ENCODE results near the gene MYL10. TPM values are rescaled to one million over a fixed set of nuclear protein-coding genes. Genes with fewer than 3 reads are reported as not detected.

Gene MYL10
- total and polyA plus RNA-seq, 2 of the 13 experiments (the other 11 are each of a cell fraction or from before 2014, with no cell fraction given) = not detected

- TF ChIP-seq ZHX2 (IDR thresholded peaks at IDR 0.05; ENCODE audit: low read depth) (no peak), ZHX2 (CRISPR knock-in tag; IDR thresholded peaks at IDR 0.05; ENCODE audit: borderline replicate concordance) (no peak), DMTF1 (CRISPR knock-in tag; IDR thresholded peaks at IDR 0.05) (no peak), EEA1 (CRISPR knock-in tag; IDR thresholded peaks at IDR 0.05; ENCODE audit: borderline replicate concordance) (no peak), ZNF407 (CRISPR knock-in tag; IDR thresholded peaks at IDR 0.05; ENCODE audit: not compliant biosample characterization) (peak; percentile 4), JARID2 (CRISPR knock-in tag; IDR thresholded peaks at IDR 0.05; ENCODE audit: insufficient replicate concordance) (no peak), E2F1 (CRISPR knock-in tag; IDR thresholded peaks at IDR 0.05) (no peak), GATA4 (IDR thresholded peaks at IDR 0.05; ENCODE audit: borderline replicate concordance, low read depth) (no peak), SNRNP70 (IDR thresholded peaks at IDR 0.05; ENCODE audit: low read depth, low read length) (no peak), KDM6A (CRISPR knock-in tag; IDR thresholded peaks at IDR 0.05; ENCODE audit: low read depth) (no peak), TBL1XR1 (IDR thresholded peaks at IDR 0.05; ENCODE audit: borderline replicate concordance, low read length, partially characterized antibody) (no peak)
These were observed 30.6 kb downstream of the MYL10 start (continued) for GRCh38 chr7:101598422-101598985.

Data from HepG2 (cell line).